ENCODE data around the gene FAM131A.
A peak's percentile ranks its signal among the peaks of the same experiment; 100 is the strongest.

FAM131A gene

GRCh38 chr3:184308744-184309143 is 28.7 kb upstream of the FAM131A start:
- no peak for DNase-seq (ENCODE audit: low spot score)
- no peak for TF ChIP-seq CTCF (IDR thresholded peaks at IDR 0.05; ENCODE audit: extremely low read depth, missing control alignments)

GRCh38 chr3:184311633-184312032 is 25.8 kb upstream of the FAM131A start:
- DNase-seq (ENCODE audit: low spot score) = no peak
- TF ChIP-seq CTCF (IDR thresholded peaks at IDR 0.05; ENCODE audit: extremely low read depth, missing control alignments) = no peak

DNA sequence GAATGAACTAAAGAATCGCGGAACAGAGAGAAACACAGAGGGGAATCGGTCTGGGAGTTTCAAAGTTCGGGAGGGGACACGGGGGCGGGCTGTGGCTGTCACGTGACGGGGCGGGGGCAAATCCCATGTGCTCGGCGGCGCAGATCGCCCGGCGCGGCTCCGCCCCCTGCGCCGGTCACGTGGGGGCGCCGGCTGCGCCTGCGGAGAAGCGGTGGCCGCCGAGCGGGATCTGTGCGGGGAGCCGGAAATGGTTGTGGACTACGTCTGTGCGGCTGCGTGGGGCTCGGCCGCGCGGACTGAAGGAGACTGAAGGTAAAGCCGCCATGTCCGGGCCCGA is 23.1 kb upstream of the FAM131A start, which contains the start of gene EIF4G1:
Gene EIF4G1, plus strand, starts transcription at position 244 of the 337 bp plus-strand sequence. CDS start 1,191 bp downstream, outside the sequence.
- TF ChIP-seq CTCF (IDR thresholded peaks at IDR 0.05; ENCODE audit: extremely low read depth, missing control alignments) = no peak
- peak; percentile 99 for DNase-seq (ENCODE audit: low spot score)

DNA sequence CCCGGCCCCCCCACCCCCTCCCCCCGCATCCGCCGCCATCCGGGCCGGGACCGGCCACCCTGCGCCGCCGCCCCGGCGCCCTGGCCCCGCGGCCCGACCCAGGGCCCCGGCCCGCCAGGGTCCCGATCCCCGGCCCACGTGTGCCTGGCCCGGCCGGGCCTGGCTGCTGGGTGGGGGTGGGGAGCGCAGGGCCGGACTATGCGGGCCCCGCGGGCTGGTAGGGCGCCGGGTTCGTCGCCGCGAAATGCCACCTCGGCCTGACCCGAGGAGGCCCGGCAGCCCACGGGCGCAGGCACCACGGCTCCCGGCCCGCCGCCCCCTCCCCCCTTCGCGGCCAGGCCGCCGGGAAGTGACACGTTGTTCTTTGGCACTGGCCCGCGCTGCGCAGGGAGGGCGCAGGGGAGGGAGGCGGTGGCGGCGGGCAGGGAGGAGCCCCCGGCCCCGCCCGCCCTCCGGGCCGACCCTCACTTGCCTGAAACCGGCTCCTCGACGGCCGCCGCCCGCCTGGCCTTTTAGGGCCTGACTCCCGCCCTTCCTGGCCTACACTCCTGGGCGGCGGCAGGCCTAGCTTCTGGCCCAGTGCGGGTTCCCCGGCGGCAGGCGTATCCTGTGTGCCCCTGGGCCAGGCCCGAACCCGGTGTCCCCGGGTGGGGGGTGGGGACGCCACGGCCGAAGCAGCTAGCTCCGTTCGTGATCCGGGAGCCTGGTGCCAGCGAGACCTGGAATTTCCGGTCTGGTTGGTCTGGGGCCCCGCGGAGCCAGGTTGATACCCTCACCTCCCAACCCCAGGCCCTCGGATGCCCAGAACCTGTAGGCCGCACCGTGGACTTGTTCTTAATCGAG is 22.5 kb upstream of the FAM131A start:
- DNase-seq (ENCODE audit: low spot score) = peak; percentile 75

DNA sequence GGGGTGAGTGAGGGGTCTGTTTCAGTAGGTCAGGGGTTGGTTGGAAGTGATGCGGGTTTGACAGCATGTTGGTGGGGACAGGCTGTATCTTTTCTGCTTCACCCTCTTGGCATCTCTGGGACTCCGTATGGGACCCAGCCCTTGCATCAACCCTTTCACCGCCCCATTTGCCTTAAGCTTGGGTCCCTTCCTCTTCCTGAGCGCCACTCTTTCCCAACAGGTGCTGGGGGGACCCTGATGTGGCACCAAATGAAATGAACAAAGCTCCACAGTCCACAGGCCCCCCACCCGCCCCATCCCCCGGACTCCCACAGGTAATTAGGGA is 21.9 kb upstream of the FAM131A start:
- no peak for TF ChIP-seq CTCF (IDR thresholded peaks at IDR 0.05; ENCODE audit: extremely low read depth, missing control alignments)
- DNase-seq (ENCODE audit: low spot score) = peak; percentile 32

More for the DNA sequence above, 22.5 kb upstream of the FAM131A start:
- no peak for TF ChIP-seq CTCF (IDR thresholded peaks at IDR 0.05; ENCODE audit: extremely low read depth, missing control alignments)

- DNase-seq (ENCODE audit: low spot score) = peak; percentile 21
These were observed 21.3 kb upstream of the FAM131A start for GRCh38 chr3:184315871-184316661.

More at GRCh38 chr3:184315871-184316661, 21.3 kb upstream of the FAM131A start:
- no peak for TF ChIP-seq CTCF (IDR thresholded peaks at IDR 0.05; ENCODE audit: extremely low read depth, missing control alignments)

Measured in GM20000 (cell line).